Ovary (tissue), 9 donors: ENCODE data around the gene STPG1. TPM values are rescaled to one million over a fixed set of nuclear protein-coding genes. Genes with fewer than 3 reads are reported as not detected.

Experiments used
- DNase-seq, 5 donors: peaks; one replicate each; pipeline ENCODE4 v3.0.0-alpha.2; 2019 to 2020
- H3K27ac ChIP-seq, 2 donors: fragments of 200-600 bp; one replicate each; pipeline versions ENCODE4 v1.5.1 to v1.8.0; 2019 to 2022
- H3K27me3 ChIP-seq: fragments of 200-600 bp; one replicate; pipeline ENCODE4 v1.8.0; 2022
- H3K36me3 ChIP-seq: fragments of 200-600 bp; sonication (generic); one replicate; pipeline ENCODE4 v1.5.1; 2019
- H3K4me1 ChIP-seq: one replicate; pipeline ENCODE4 v1.8.1; 2013; ENCODE audit warnings: mild to moderate bottlenecking, moderate library complexity; ENCODE audit not compliant: insufficient read depth
- H3K4me3 ChIP-seq: fragments of 200-600 bp; sonication (generic); one replicate; pipeline ENCODE4 v1.5.1; 2017
- H3K9me3 ChIP-seq, 2 donors: fragments of 200-600 bp in 1 of 2; sonication (generic) in 1 of 2; one replicate each; pipeline versions ENCODE4 v1.5.1 to v1.8.1; 2013 to 2019; ENCODE audit warnings: mild to moderate bottlenecking in 1 of 2, moderate library complexity in 1 of 2
- EP300 ChIP-seq: sonication (generic); formaldehyde crosslinking; IDR thresholded peaks from one replicate; pipeline ENCODE4 v1.6.1; 2017; ENCODE audit warnings: antibody characterized with exemption
- POLR2A ChIP-seq: fragments of 450-650 bp; IDR thresholded peaks from one replicate; pipeline ENCODE4 v1.6.1; 2017; ENCODE audit warnings: antibody characterized with exemption, mild to moderate bottlenecking, moderate library complexity
- WGBS, 3 donors: extraction: QIAGEN DNeasy Blood & Tissue Kit in 1 of 3; methylation state at CpG; one replicate each; pipeline versions ENCODE4 v1.1.5 to v1.1.7; 2013 to 2017; 5-methylcytosine and 5-hydroxymethylcytosine counted together
- intact Hi-C, 4 donors: fragments of 100-400 bp; cut with DNase I; formaldehyde crosslinking; loops; one replicate each; pipeline versions ENCODE4 v1.11.0 to v1.15.1; 2022 to 2023
- polyA plus RNA-seq, 2 donors: library from polyadenylated mRNA; stranded (reverse); fragments of 200-250 nt in 1 of 2; fragments of 350-450 nt in 1 of 2; fragmentation: Illumina TruSeq in 1 of 2; extraction: RNeasy Lipid Tissue Mini Kit (QIAGEN cat#74804) in 1 of 2; gene quantifications; one replicate each; pipeline ENCODE4 v1.2.3, GENCODE V29; 2013 to 2014
- total RNA-seq, 7 donors: library from RNA; depleted of rRNA in 2 of 7; stranded (reverse); fragments of >200 nt in 2 of 7; fragmentation: NEBNext Ultra II Directional in 3 of 7; extraction: Animal tissue kit (Norgen Biotek cat#: 25700) in 3 of 7; gene quantifications; one replicate each; pipeline versions ENCODE4 v1.1.0 to v1.2.4, GENCODE V29; 2016 to 2023
- TF ChIP-seq, protein P1 (sequence below), 3 donors: fragments of 450-650 bp in 2 of 3; fragments of 200-600 bp in 1 of 3; IDR thresholded peaks; one replicate each; pipeline versions ENCODE4 v1.5.1 to v1.8.0; 2016 to 2022; ENCODE audit warnings: antibody characterized with exemption in 3 of 3, mild to moderate bottlenecking in 1 of 3
- donor health status: DM: no; HTN: no; CAD: no; lungs with moderate emphysema.
- donor health status: DM: no; HTN: no; CAD: no.
- donor health status: Bipolar disorder and iron deficiency.
- donor health status: DM: yes; HTN: yes; CAD: no.
- donor health status: DM: no; HTN: no; CAD: no.
- donor health status: DM: yes; HTN: yes; CAD: no.

STPG1 gene
- total and polyA plus RNA-seq, 9 donors, result 4.5 to 12.6 (median 7.3) TPM

DNA sequence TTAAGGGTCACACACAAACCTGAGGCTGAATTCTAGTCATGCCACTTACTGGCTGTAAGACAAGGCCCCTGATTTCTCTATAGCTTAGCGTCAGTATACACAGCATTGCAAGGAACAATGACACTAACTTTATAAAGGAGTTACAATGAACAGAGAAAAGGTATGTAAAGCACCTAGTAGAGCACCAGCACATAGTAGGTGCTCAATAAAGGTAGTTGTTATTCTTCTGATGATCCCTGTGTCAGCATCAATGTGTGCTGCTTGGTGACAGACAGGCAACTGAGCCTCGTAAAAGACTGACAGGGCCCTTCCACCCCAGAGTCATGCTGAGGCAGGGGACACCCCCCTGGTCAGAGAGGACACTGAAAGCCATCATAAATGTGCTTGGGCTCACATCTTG, 51.2 kb downstream of the STPG1 start:
- Histone ChIP-seq H3K27ac (no peak overlapping the region), H3K9me3 (no peaks in the 10 kb centered on the region), H3K4me3 (no peak overlapping the region), H3K36me3 (no peaks in the 10 kb centered on the region), H3K27me3 (no peaks in the 10 kb centered on the region), H3K4me1 (no peaks in the 10 kb centered on the region)
- intact Hi-C loops, result no loop called here
- 94 to 100% (median 97%) methylated on average over 2 of the region's 2 CpGs for WGBS, 3 donors
- DNase-seq, result no peak
- TF ChIP-seq, protein P1, sequence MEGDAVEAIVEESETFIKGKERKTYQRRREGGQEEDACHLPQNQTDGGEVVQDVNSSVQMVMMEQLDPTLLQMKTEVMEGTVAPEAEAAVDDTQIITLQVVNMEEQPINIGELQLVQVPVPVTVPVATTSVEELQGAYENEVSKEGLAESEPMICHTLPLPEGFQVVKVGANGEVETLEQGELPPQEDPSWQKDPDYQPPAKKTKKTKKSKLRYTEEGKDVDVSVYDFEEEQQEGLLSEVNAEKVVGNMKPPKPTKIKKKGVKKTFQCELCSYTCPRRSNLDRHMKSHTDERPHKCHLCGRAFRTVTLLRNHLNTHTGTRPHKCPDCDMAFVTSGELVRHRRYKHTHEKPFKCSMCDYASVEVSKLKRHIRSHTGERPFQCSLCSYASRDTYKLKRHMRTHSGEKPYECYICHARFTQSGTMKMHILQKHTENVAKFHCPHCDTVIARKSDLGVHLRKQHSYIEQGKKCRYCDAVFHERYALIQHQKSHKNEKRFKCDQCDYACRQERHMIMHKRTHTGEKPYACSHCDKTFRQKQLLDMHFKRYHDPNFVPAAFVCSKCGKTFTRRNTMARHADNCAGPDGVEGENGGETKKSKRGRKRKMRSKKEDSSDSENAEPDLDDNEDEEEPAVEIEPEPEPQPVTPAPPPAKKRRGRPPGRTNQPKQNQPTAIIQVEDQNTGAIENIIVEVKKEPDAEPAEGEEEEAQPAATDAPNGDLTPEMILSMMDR (IDR thresholded peaks at IDR 0.05), result no peak
- TF ChIP-seq POLR2A (no peak), EP300 (no peak)

DNA sequence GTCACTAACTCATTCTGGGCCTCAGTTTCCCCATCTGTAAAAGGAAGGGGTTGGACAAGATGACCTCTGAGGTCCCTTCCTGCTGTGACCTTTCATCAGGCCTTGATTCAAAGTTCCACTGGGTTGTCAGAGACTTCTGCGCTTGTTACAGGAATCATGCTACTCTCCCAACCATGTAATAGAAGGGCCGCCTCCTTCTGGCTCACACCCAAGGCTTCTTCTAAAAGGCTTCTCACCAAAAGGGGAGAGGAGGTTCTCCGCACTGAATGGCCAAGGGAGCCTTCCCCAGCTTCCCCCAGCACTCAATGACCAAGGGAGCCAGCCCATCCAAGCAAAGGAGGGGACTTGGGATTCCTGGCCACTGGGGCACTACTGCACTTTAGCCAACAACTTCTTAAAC, 51.8 kb downstream of the STPG1 start:
- intact Hi-C loops, result no loop called here

DNA sequence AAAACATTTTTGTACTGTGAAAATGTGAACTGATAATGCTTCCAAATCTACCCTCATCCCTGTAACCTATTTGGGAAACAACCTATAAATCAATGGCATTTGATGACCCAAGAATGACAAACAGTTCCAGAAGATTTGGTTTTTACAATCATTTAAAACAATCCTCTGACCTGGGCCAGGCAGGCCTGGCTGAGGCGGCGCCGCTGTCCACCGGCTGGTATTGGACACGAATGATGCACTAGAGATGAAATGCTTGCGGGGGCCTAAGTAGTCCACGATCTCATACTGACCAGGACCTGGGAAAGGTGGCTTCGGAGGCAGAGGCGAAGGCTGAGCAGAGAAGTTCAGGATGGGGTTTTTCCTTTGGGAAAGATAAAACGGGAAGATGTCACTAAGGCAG, 52.9 kb downstream of the STPG1 start:
- TF ChIP-seq, protein P1 (IDR thresholded peaks at IDR 0.05), result no peak
- no peak for TF ChIP-seq EP300
- TF ChIP-seq POLR2A, result no peak
- intact Hi-C loops, result no loop called here
- 94 to 97% (median 96%) methylated on average over 10 of the region's 10 CpGs for WGBS, 3 donors

More for the DNA sequence above, 51.8 kb downstream of the STPG1 start:
- DNase-seq, result no peak
- Histone ChIP-seq H3K36me3 (no peaks in the 10 kb centered on the region), H3K4me1 (no peaks in the 10 kb centered on the region), H3K27me3 (no peaks in the 10 kb centered on the region), H3K27ac (no peak overlapping the region), H3K9me3 (no peaks in the 10 kb centered on the region), H3K4me3 (no peak overlapping the region)
- no peak for TF ChIP-seq POLR2A
- TF ChIP-seq EP300, result no peak
- TF ChIP-seq, protein P1 (IDR thresholded peaks at IDR 0.05), result no peak
- WGBS, 3 donors, result 95 to 100% (median 96%) methylated on average over 3 of the region's 3 CpGs

DNA sequence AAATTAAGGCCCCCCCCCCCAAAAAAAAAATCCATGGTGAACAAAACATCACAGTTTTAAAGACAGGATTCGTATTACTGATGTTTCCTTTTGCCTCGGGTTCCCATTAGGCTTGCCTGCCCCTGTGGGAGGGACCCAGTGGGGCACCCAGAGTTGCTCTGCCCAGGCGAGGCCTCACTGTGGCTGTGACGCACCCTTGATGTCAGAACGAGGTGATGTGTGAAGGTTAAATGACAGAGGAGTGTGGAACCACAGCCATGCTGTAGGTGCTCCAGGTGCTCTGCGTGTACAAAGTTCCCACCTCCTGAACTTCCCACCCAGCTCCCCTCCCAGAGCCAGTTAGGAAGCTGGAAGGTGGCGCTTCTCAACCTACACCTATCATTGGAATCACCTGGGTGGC, 56.5 kb downstream of the STPG1 start:
- no peaks in the 10 kb centered on the region for H3K9me3 ChIP-seq
- WGBS, 3 donors, result 90 to 91% (median 91%) methylated on average over 7 of the region's 7 CpGs
- no peaks in the 10 kb centered on the region for H3K36me3 ChIP-seq
- H3K4me1 ChIP-seq, result no peaks in the 10 kb centered on the region
- no peak overlapping the region for H3K27ac ChIP-seq
- H3K4me3 ChIP-seq, result no peak overlapping the region
- DNase-seq, result no peak
- intact Hi-C loops, result no loop called here
- TF ChIP-seq POLR2A, result no peak
- TF ChIP-seq, protein P1 (IDR thresholded peaks at IDR 0.05), result no peak
- TF ChIP-seq EP300, result no peak
- H3K27me3 ChIP-seq, result no peaks in the 10 kb centered on the region

More for the DNA sequence above, 52.9 kb downstream of the STPG1 start:
- Histone ChIP-seq H3K27ac (no peak overlapping the region), H3K36me3 (no peaks in the 10 kb centered on the region), H3K4me3 (no peak overlapping the region), H3K27me3 (no peaks in the 10 kb centered on the region), H3K9me3 (no peaks in the 10 kb centered on the region), H3K4me1 (no peaks in the 10 kb centered on the region)
- DNase-seq, result no peak
